CD14-positive monocyte (primary cell): ENCODE data around the gene TLK1. TPM values are rescaled to one million over a fixed set of nuclear protein-coding genes. Genes with fewer than 3 reads are reported as not detected.

Experiments
- DNase-seq, 3 donors: peaks; one replicate each; pipeline ENCODE4 v3.0.0-alpha.2; 2011 to 2022
- H2AFZ ChIP-seq: 2 replicates; pipeline ENCODE4 v1.6.0; 2012; ENCODE audit warnings: mild to moderate bottlenecking, low read depth, low read length, inconsistent platforms; ENCODE audit not compliant: insufficient read depth, poor library complexity, severe bottlenecking
- H3K27ac ChIP-seq, 2 donors: 1 replicate in 1 of 2; 2 replicates in 1 of 2; pipeline ENCODE4 v1.5.1; 2012 to 2013; ENCODE audit warnings: low read length in 2 of 2, control low read depth in 1 of 2, inconsistent platforms in 1 of 2, low read depth in 1 of 2, mild to moderate bottlenecking in 1 of 2
- H3K27me3 ChIP-seq, 2 donors: one replicate each; pipeline versions ENCODE4 v1.6.0 to v1.6.1; 2011 to 2013; ENCODE audit warnings: low read length in 2 of 2; ENCODE audit not compliant: control insufficient read depth in 2 of 2, insufficient read depth in 2 of 2
- H3K36me3 ChIP-seq, 2 donors: replicated peaks in 1 of 2; 1 replicate in 1 of 2; 2 replicates in 1 of 2; pipeline versions ENCODE4 v1.5.1 to v1.6.1; 2012 to 2013; ENCODE audit warnings: low read length in 2 of 2, control low read depth in 1 of 2, inconsistent platforms in 1 of 2, mild to moderate bottlenecking in 1 of 2; ENCODE audit not compliant: insufficient read depth in 2 of 2, control insufficient read depth in 1 of 2
- H3K4me1 ChIP-seq, 2 donors: 1 replicate in 1 of 2; 2 replicates in 1 of 2; pipeline versions ENCODE4 v1.5.1 to v1.6.1; 2012 to 2013; ENCODE audit warnings: low read length in 2 of 2, control low read depth in 1 of 2, inconsistent platforms in 1 of 2, mild to moderate bottlenecking in 1 of 2, moderate library complexity in 1 of 2; ENCODE audit not compliant: insufficient read depth in 2 of 2, control insufficient read depth in 1 of 2
- H3K4me2 ChIP-seq: replicated peaks from 2 replicates; pipeline ENCODE3; 2012; ENCODE audit warnings: low read length, moderate library complexity, mild to moderate bottlenecking; ENCODE audit not compliant: poor library complexity, severe bottlenecking; ENCODE audit errors: extremely low read depth
- H3K4me3 ChIP-seq, 3 experiments: fragments of 200-600 bp in 1 of 3; sonication (generic) in 1 of 3; replicated peaks in 1 of 3; 1 replicate in 2 of 3; 2 replicates in 1 of 3; pipeline ENCODE4 v1.5.1; 2011 to 2013; ENCODE audit warnings: low read length in 3 of 3, mild to moderate bottlenecking in 3 of 3, control low read depth in 2 of 3, low read depth in 2 of 3, inconsistent platforms in 1 of 3, moderate library complexity in 1 of 3
- H3K79me2 ChIP-seq: 2 replicates; pipeline ENCODE4 v1.6.0; 2012; ENCODE audit warnings: mild to moderate bottlenecking, control low read depth, inconsistent platforms, low read length, moderate library complexity; ENCODE audit not compliant: insufficient read depth
- H3K9ac ChIP-seq: 2 replicates; pipeline ENCODE4 v1.6.0; 2017; ENCODE audit warnings: low read length, mild to moderate bottlenecking; ENCODE audit not compliant: insufficient read depth, poor library complexity, severe bottlenecking
- H3K9me3 ChIP-seq, 2 donors: replicated peaks in 1 of 2; 1 replicate in 1 of 2; 2 replicates in 1 of 2; pipeline versions ENCODE4 v1.5.1 to v1.6.1; 2012 to 2013; ENCODE audit warnings: low read length in 2 of 2, control low read depth in 1 of 2; ENCODE audit not compliant: control insufficient read depth in 1 of 2, insufficient read depth in 1 of 2
- H4K20me1 ChIP-seq: 2 replicates; pipeline ENCODE4 v1.6.0; 2012; ENCODE audit warnings: mild to moderate bottlenecking, low read length, control low read depth, moderate library complexity; ENCODE audit not compliant: insufficient read depth
- H3K27ac Mint-ChIP-seq, 7 donors: one replicate each; pipeline ENCODE4 v1.8.0; 2020; ENCODE audit warnings: mild to moderate bottlenecking in 7 of 7, mixed read lengths in 7 of 7, moderate library complexity in 6 of 7, inconsistent platforms in 2 of 7
- H3K27me3 Mint-ChIP-seq, 3 donors: one replicate each; pipeline ENCODE4 v1.8.0; 2021 to 2022; ENCODE audit warnings: low read depth in 3 of 3, mild to moderate bottlenecking in 3 of 3, mixed read lengths in 3 of 3, moderate library complexity in 3 of 3, inconsistent platforms in 1 of 3
- H3K36me3 Mint-ChIP-seq, 2 donors: one replicate each; pipeline ENCODE4 v1.8.0; 2020; ENCODE audit warnings: mixed read lengths in 2 of 2, inconsistent platforms in 1 of 2, mild to moderate bottlenecking in 1 of 2
- H3K4me1 Mint-ChIP-seq: one replicate; pipeline ENCODE4 v1.8.0; 2020; ENCODE audit warnings: mild to moderate bottlenecking, mixed read lengths
- H3K4me3 Mint-ChIP-seq, 2 donors: one replicate each; pipeline ENCODE4 v1.8.0; 2020; ENCODE audit warnings: mild to moderate bottlenecking in 2 of 2, mixed read lengths in 2 of 2, moderate library complexity in 1 of 2
- H3K9me3 Mint-ChIP-seq, 7 donors: one replicate each; pipeline ENCODE4 v1.8.0; 2020 to 2022; ENCODE audit warnings: mixed read lengths in 7 of 7, mild to moderate bottlenecking in 6 of 7, moderate library complexity in 6 of 7, inconsistent platforms in 2 of 7
- WGBS: methylation state at CpG from one replicate; pipeline ENCODE4 v1.1.5; 2013; ENCODE audit warnings: missing lambda C conversion rate; ENCODE audit not compliant: insufficient coverage; 5-methylcytosine and 5-hydroxymethylcytosine counted together
- intact Hi-C, 2 donors: fragments of 100-400 bp; cut with micrococcal nuclease; formaldehyde crosslinking; loops; one replicate each; pipeline versions ENCODE4 v1.15.0 to v1.15.1; 2023
- polyA plus RNA-seq, 3 donors: library from polyadenylated mRNA; depleted of rRNA in 1 of 3; unstranded in 2 of 3; stranded (reverse) in 1 of 3; fragments of 300-500 nt in 2 of 3; fragments of >200 nt in 1 of 3; fragmentation: Illumina TruSeq in 2 of 3; gene quantifications; 1 replicate in 2 of 3; 2 replicates in 1 of 3; pipeline ENCODE4 v1.2.3, GENCODE V29; 2012 to 2021
- TF ChIP-seq, protein P1 (sequence below): fragments of 200-600 bp; IDR thresholded peaks from one replicate; pipeline ENCODE4 v1.8.0; 2022; ENCODE audit warnings: antibody characterized with exemption, mild to moderate bottlenecking

TLK1 gene
- polyA plus RNA-seq, 3 donors: 6.3 to 20.0 (median 8.6) TPM

- peaks cover 2% of the 10 kb centered on the region for H3K4me1 Mint-ChIP-seq
- DNase-seq: no peak
- no peaks in the 10 kb centered on the region for H3K36me3 Mint-ChIP-seq
- no peaks in the 10 kb centered on the region for H3K36me3 ChIP-seq
- no peak overlapping the region for H2AFZ ChIP-seq
- no peaks in the 10 kb centered on the region for H3K9me3 ChIP-seq
- H3K9me3 Mint-ChIP-seq: peaks cover 0 to 5% (median 3%) of the 10 kb centered on the region in 7 donors
- no peak overlapping the region for H3K4me3 Mint-ChIP-seq
- peaks cover 0 to 2% (median 2%) of the 10 kb centered on the region in 3 donors for H3K27me3 Mint-ChIP-seq
- H3K27ac ChIP-seq: no peak overlapping the region
- H3K27me3 ChIP-seq: no peaks in the 10 kb centered on the region
- TF ChIP-seq, protein P1, sequence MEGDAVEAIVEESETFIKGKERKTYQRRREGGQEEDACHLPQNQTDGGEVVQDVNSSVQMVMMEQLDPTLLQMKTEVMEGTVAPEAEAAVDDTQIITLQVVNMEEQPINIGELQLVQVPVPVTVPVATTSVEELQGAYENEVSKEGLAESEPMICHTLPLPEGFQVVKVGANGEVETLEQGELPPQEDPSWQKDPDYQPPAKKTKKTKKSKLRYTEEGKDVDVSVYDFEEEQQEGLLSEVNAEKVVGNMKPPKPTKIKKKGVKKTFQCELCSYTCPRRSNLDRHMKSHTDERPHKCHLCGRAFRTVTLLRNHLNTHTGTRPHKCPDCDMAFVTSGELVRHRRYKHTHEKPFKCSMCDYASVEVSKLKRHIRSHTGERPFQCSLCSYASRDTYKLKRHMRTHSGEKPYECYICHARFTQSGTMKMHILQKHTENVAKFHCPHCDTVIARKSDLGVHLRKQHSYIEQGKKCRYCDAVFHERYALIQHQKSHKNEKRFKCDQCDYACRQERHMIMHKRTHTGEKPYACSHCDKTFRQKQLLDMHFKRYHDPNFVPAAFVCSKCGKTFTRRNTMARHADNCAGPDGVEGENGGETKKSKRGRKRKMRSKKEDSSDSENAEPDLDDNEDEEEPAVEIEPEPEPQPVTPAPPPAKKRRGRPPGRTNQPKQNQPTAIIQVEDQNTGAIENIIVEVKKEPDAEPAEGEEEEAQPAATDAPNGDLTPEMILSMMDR: no peak
- H3K4me3 ChIP-seq: no peak overlapping the region
- no peaks in the 10 kb centered on the region for H3K79me2 ChIP-seq
- H4K20me1 ChIP-seq: no peaks in the 10 kb centered on the region
- no peak overlapping the region for H3K4me2 ChIP-seq
- intact Hi-C loops: no loop called here
- no peak overlapping the region for H3K27ac Mint-ChIP-seq
- 97% methylated on average over 2 of the region's 5 CpGs for WGBS
- H3K9ac ChIP-seq: no peak overlapping the region
- no peaks in the 10 kb centered on the region for H3K4me1 ChIP-seq
Measured at GRCh38 chr2:171176516-171176915, 15.8 kb upstream of the TLK1 start.

- TF ChIP-seq, protein P1: no peak
- intact Hi-C loops: no loop called here
- peak overlapping the region in 1 of 7 donors; percentile 48 for H3K27ac Mint-ChIP-seq
- H3K4me1 Mint-ChIP-seq: no peaks in the 10 kb centered on the region
- Histone ChIP-seq H3K4me3 (no peak overlapping the region), H3K79me2 (no peaks in the 10 kb centered on the region), H3K4me1 (no peaks in the 10 kb centered on the region), H3K27me3 (no peaks in the 10 kb centered on the region), H3K4me2 (no peak overlapping the region), H3K27ac (no peak overlapping the region), H2AFZ (no peak overlapping the region), H3K9me3 (no peaks in the 10 kb centered on the region), H4K20me1 (no peaks in the 10 kb centered on the region), H3K9ac (no peak overlapping the region), H3K36me3 (no peaks in the 10 kb centered on the region)
- peaks cover 0 to 5% (median 3%) of the 10 kb centered on the region in 7 donors for H3K9me3 Mint-ChIP-seq
- peaks cover 0 to 2% (median 2%) of the 10 kb centered on the region in 3 donors for H3K27me3 Mint-ChIP-seq
- H3K36me3 Mint-ChIP-seq: no peaks in the 10 kb centered on the region
- 67% methylated on average over 1 of the region's 2 CpGs for WGBS
- H3K4me3 Mint-ChIP-seq: no peak overlapping the region
- DNase-seq: no peak
Measured at GRCh38 chr2:171174075-171174474, 13.4 kb upstream of the TLK1 start.
